Activated T-cell treated with anti-CD3 and anti-CD28 coated beads, Interleukin-2, amount 50 U/mL, for 1 hour (primary cell): ENCODE measurements around the gene DRGX.
A peak's percentile ranks its signal among the peaks of the same experiment; 100 is the strongest.

ENCODE experiments used
- DNase-seq: peaks from one replicate; pipeline ENCODE4 v3.0.0-alpha.2; 2020

The DRGX gene

DNA sequence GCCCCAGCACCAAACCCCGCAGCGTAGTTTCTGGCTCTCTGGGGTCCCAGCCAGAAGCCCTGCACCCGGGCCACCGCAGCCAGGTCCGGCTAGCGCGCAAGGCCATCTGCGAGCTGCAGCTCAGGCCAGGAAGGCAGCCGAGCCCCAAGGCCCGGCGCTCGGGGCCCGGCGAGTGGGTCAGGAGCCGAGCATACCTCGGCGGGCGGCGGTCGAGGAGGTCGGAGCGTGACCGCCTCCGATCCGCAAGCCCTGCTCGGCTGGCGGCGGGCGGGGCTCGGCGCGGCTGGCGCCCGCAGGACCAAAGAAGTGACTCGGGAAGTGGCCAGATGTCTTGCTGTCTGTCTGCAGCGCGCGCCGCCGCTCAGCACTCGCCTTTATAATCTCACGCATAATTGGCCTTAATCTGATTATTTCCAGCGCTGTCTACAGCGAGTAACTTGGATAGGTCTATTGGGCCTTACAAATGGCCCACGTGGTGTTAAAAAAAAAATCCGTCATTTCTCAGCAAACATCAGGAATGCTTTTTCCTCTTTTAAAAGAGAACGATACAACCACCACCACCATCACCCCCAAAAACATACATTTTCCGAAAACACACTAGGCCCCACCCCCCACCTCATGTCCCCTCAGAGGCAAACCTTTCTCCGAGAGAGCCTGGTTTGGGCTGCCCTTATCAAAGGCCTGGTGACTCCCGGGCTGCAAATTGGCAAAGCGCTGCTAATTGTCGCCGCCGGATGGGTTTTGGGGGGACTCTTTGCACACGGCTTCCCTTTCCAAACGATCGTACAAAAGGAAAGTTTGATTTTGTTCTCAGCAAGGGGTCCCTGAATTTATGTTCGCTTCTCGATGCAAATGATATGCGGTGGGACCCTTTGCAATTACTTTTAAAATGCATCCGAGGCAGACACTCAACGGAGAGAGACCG, at the start of gene DRGX:
DRGX (minus strand) TSS at position 349 of the 925 bp plus-strand sequence. CDS start 649 bp downstream, outside the sequence.
- no peak for DNase-seq

DNA sequence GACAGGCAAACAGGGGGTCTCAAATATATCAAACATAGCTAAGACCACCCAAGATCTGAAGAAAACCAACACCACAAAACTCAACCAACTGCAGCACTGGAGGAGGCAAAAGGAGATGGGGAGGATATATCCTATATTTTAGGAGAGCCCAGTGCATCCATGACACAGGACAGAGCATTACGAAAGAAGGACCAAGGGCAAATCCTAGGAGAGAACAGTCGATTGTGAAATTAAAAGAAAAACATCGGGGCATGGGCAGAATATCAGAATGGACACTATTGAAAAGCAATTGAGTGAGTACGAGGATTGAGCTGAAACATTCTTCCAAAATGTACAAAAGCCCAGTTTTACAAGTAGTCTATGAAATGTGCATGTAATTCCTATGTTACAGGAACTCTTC, 48.5 kb upstream of the DRGX start:
- no peak for DNase-seq

DNA sequence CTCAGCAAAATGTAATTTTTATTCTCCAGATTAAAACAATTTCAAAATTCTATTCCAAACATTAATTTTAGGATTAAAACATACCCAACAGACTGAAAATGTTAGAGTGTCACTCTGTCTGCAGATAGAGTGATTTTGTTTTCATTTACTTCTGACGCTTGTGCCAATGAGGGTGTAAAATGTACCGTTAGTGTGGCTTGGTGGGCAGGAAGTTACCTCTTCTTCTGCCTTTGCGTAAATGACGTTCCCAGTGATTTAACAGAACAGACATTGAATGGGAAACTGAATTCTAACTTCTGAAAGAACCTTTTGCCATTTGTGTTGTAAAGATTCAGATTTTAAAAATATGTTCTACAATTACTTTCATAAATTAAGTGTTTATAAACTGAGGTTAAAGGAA, 47.0 kb upstream of the DRGX start:
- DNase-seq: no peak

DNA sequence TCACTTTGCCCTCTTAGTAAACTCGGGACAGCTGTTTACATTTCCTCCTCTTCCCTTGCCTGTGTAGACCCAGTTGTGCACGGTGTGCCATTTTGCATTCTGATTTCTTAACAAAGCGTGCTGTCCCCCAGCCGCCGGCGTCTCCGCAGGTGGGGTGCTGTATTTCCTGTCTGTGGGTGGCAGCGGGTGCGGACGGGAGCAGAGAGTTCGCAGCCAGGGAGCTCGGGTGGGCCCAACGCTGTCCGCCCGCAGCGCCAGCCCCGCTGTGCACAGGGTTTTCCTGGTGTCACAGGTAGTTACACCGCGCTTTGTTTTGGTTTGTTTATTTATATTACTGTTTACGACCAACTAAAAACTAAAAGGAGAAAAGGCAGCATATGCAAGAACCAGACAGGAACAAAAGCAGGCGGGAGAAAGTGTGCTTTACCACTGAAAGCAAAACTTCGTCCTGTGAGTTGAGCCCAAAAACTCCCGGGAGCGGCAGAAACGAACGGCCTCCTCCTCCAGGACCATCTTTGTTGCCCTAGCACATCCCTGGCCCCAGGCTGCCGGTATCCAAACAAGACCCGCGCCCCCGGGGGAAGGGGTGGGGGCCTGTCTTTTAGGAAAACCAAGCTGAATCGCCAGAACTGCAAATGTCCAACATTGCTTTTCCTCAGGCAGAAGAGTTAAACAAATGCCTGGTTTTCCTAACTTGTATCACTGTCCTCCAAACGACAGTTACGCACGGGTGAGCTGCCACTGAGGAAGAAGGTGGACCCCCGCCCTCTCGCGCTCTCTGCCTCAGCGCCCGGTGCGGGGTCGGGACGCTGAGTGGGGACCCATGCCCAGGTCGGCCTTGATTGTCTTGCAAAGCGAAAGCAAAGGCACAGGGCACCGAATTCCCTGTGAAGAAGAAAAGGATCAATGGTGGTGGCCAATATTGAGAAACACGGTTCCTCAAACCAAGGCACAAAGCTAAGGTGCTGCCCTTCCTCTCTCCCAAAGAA, 45.9 kb upstream of the DRGX start:
- peak; percentile 23 for DNase-seq

DNA sequence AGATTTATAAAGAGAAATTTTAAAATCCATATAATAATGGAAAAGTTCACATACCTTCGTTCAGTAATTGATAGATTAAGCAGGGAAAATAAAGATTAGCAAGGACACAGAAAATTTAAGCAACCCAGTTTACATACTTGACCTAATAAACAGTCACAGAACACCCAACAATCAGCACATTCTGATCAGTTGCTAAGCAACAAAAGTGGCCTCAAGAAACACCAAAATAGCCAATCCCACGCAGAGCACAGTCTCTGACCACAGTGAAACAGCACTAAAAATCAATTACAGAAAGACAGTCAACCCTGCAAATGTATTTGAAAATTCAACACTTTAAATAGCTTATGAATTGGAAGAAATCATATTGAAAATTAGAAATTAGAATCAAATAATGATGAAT, 39.3 kb upstream of the DRGX start:
- no peak for DNase-seq

DNA sequence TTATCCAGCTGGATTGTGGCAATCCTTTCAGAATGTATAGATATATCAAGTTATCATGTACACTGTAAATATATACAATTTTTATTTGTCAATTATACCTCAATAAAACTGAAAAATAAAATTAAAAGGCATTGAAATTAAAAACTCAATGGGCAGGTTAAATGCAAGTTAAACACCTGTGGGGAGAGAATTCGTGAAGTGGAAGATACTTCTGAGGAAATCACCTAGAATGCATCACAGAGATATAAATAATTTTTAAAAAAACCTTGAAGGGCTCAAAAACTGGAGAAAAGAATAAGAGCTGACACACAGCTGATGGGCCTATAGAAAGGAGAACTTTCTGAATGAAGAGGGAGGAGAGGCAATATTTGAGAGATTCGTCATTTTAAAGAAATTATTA, 37.2 kb upstream of the DRGX start:
- DNase-seq: no peak

DNA sequence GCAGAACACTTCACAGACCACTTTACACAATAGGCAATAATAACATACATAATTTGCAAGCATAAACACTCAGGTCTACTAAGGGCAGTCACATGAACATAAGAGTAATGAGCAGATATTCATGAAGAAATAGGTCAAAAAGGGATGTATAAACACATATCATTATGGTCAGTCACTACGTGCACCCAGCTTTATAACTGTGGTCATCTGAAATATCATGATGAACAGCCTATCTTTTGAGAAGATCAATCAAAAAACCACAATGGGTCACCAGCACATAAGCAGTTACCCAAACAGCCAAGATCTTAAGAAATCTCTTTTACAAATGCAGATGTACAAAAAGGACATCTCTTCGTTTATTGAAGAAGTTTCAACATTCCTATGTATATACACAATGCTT, 35.5 kb upstream of the DRGX start:
- DNase-seq: no peak

DNA sequence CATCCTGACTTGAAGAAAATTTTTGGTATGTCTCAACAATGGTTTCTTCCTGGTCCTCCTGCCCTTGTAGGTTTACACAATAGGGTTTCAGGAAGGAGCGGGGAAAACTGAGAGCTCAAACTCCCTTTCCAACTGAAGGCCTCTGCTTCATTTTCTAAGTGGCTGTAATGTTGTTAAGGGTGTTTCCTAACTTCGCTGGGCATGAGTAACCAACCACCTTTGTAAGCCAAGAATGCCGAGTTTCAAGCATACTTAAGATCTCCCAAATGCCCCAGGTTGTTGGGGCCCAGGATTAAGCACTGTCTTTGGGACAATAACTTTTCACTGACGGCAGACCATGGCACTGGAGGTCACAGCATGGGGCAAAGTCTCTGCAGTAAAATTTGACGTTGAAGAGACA, 33.6 kb upstream of the DRGX start:
- no peak for DNase-seq

DNA sequence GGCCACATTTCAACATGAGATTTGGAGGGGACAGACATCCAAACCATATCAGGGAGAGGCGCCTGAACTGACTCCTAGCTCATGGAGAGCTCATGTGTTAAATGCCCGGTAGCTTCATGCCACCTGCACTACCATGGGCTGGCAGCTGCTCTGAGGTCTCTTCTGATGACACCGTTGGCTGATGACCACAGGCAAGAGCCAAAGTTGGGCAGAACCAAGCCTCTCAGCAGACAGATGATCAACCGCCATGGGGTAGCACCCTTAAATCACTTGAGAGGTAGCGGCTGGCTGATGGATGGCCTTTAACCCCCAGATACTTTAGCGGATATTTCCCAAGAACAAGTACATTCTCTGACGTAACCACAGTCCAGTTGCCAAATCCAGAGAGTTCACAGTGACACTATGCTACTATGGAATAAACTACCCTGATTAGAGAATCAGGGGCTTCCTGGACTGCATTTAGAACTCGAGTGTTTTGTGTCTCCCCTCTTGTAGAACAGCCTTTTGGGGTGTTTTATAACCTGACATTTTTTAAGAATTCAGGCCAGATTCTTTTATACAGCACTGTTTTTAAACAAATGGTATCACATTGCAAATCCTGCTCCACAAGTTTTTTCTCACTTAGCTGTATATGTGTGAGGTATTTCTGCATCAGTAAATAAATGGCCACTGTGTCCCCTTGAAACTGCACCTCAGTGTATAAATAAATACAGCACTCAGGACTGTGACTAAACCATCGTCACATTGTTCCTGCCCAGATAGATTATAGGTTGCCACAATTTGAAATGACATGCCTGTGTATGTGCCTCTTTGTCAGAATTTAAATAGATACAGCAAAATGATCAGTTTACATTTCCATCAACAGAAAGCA, 30.8 kb upstream of the DRGX start:
- DNase-seq: no peak

DNA sequence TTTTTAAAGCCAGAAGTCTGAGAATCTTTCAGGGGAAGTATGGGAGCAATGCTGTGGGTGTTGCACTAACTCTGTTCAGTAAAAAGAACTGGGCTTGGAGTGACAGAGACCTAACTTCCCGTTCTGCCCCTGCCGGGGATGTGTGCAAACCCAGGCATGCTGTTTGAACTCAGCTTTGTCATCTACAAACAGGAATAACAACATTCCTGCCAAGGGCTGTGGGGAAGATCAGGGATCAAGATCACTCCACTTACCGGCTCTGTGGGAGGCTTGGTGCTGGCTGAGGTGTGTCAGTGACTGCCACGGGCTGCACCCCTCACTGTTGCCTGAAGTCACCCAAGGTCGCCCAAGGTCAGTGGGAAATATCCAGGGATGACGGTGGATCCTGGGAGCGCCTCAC, 23.1 kb upstream of the DRGX start:
- DNase-seq: no peak

DNA sequence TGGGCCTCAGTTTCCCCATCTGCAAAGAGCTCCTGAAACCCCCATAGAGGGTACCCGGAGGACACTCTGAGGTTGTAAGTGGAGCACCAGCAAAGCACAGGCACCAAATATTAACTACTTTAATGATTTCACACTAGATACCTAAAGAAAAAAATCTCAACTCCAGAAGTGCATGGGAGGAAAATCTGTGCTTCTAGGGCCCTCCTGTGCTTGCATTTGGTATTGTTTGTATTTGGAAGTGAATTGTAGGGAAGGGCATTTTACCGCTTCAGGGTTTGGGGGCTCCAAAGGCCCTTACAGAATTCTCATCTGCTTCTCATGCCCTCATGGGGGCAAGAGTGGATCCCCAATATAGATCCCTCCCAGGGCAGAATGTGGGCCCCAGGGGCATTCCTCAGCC, 22.4 kb upstream of the DRGX start:
- DNase-seq: no peak

DNA sequence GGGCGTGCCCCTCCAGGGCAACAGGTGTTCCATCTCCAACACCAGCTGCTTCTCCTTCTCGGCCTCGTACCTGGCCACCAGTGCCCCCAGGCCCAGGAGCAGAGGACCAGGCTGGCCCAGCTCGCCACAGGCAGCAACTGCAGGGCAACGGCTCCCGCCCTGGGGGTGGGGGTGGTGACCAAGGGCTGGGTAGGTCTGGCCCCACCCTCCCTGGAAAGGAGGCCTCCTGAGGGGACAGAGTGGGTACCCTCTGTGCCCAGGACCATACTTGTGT, 22.1 kb upstream of the DRGX start:
- DNase-seq: no peak

DNA sequence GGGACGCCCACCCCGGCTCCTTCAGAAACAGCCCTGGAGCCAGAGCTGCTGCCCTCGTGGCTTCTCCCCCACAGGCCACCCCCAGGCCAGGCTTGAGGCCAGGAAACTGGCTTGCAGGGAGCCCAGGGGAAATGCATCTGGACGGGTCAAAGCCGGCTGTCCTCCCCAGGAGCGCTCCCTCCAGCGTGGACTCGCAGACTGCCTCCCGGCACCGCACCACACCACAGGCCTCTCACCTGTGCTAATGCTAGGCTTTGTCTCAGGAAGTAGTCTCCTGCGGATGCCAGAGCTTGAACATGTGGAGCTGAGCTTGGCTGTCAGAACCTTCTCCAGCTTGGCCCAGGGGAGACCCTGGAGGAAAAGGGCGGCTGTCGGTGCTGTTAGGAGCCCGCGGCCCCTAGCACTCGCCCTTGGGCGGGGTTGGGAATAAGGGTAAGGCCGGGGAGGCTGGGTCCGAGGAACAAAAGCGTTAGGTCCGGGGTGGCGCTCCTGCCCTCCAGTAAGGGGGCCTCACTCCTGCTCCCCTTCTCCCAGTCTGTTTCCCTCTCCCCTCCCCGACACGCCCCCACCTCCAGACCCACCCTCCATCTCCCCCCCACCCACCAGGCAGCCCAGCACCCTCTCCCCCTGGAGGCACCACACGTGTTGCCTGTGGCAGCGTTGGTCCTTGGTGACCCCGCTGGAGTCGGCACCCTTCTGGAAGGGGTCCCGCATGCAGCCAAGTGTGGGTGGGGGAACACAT, 21.6 kb upstream of the DRGX start:
- no peak for DNase-seq

DNA sequence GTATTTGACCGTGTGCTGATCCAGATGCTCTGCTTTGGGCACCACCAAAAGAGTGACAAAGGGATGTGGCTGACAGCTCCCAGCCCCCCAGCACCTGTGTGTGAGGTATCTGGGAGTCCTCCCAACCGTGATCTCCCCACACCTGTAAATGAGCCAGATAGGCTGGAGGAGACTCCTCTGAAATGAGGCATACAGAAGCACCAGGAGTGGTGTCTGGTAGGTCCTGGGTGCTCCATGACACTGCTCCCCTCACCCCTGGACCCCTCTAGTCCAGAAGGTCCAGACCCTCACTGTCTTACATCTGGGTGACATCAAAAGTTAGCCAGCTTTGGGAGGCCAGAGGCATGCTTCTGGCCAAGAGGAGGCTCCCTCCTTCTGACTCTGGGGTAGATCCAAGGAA, 20.0 kb upstream of the DRGX start:
- no peak for DNase-seq

DNA sequence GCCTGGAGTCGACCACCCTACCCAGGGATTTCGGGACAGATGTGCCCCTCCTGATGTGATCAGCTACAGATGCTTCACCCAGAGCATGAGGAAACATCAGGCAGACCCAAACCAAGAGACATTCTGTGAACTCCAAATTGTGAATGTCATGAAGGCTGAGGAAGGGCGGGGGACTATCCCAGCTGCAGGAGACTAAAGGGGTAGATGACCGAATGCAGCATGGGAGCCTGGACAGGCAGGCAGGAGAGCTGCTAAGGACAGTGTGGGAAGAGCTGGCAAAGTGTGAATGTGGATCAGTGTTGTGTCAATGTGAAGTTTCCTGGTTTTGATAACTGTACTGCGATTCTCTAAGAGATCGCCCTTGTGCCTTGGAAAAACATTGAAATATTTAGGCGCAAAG, 19.2 kb upstream of the DRGX start:
- no peak for DNase-seq

DNA sequence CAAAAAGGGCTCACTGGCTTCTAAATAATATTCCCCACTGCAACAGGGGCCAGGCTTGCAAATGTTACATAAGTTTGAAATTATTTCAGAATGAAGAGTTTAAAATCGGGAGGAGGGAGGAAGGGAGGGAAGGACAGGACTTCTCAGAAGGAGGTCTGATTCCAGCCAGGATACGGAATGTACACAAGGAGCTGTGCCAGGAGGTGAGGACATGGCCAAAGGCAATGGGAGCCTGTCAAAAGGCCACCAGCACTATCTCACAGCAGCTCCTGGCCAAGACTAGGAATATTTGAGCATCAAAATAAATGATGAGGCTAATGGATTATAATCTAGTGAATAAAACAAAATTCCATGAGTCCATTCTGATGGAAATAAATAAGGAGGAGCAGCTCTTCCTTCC, 18.6 kb upstream of the DRGX start:
- no peak for DNase-seq

DNA sequence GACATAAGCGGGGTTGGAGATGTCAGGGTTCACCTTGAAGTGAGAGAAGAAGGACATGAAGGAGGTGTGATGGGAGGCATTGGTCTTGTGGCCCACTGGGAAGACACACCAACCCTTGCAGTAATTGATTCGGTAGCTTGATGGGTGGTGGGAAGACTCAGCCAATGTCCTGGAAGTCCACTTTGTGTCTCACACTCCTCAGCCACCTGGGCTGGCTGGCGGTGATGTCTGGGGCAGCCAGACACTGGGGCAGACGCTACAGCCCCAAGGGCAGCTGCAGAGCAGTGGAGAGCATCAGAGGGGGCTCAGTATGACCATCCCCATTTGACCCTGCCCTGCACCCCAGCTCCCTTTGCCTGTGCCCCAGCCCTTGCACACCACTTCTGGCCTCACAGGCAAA, 16.7 kb upstream of the DRGX start:
- DNase-seq: no peak

DNA sequence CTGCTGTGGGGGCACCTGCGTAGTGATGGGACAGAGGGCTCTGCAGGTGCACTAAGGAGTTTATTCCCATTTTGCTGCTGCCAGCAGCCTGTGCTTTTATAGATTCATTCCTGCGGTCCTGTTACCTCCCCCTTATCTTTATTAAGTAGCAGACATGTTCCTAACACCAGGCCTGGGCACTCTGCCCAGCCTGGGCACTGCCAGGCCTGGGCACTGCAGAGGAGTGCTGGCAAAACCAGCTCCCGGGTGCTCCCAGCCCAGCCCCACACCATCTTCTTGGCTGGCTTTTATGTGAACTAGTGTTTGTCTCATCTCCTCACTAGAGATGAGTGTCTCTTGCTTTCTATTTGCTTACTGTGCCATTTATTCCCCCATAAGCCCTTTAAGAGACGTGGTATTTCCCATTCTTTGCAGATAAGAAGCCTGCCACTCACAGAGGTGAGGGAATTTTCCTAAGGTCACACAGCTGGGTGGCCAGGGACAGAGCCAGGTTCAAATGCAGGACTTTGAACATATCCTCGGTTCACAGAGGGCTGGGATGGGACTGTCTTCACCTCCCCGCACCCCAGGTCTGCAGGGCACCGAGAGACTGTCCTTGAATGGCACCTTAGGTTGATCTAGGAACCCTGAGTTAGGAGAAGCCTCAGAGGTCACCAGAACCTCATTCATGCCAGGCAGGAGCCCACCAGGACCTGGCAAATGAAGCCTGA, 14.6 kb upstream of the DRGX start:
- no peak for DNase-seq

DNA sequence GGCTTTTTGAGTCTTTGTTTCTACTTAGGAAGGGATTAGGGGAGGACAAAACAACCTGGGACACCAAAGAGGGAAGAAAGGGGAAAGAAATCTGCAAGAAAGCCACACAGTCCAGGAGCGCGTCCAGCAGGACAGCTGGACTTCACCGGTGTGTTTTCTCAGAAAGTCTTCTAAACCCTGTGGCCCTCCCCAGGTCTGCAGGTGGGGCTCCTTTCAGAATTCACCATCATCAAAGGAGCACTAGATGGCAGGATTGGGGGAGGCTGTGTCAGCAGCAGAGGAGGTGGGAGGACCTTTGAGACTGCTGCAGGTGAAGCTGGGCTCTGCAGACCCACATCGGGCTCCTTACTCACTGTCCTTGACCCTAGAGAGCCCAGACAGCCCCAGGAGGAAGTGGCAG, 13.9 kb upstream of the DRGX start:
- DNase-seq: no peak

DNA sequence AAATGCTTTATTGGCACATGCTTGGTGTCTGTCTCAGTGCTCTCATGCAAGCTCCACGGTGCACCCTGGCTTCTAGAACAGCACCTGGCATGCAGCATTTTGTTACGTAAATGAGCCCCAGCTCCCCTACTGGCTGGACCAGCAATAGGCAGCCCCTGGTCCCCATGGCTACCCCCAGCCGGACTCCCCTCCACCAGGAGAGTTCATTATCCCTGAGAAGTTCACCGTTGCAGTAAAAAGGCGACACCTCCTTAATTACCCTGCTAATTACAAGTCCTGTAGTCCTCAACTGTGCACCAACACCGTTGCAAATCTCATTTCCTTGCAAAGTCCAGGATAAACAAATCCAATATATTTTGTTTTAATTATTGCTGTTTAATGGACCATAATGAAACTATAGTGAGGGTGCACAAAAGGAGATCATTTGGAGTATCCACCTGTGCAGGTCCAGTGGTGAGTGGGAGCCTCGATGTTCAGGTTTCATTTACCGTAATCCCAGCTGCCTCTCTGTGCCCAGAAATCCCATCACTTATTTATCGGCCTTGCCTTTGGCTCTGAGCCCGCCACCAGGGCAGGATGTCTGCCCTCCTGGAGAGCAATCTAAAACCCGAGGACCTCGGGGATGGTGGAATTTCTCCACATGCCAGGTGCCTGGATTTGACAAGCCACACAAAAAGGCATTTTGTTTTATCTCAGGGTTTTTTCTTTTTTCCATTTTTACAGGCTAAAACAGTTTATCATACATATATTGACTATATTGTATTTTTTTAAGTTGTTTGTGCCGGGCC, 12.8 kb upstream of the DRGX start:
- DNase-seq: no peak
